A673 (cell line): ENCODE results near the gene GPR137C.

Source experiments
- EZH2 ChIP-seq: fragments of 200-600 bp; sonication (generic); IDR thresholded peaks from 2 replicates; pipeline ENCODE4 v1.6.1; 2017; ENCODE audit warnings: borderline replicate concordance, low read depth, mild to moderate bottlenecking, mixed read lengths, antibody characterized with exemption, low read length; ENCODE audit not compliant: poor library complexity, severe bottlenecking
- TF ChIP-seq, protein P1 (sequence below): fragments of 300-800, 200-600 bp; sonication (generic); conservative IDR thresholded peaks from 2 replicates; pipeline ENCODE4 v1.5.1; 2017; ENCODE audit warnings: low read depth, mild to moderate bottlenecking, antibody characterized with exemption, low read length, moderate library complexity, mixed read lengths

DNA sequence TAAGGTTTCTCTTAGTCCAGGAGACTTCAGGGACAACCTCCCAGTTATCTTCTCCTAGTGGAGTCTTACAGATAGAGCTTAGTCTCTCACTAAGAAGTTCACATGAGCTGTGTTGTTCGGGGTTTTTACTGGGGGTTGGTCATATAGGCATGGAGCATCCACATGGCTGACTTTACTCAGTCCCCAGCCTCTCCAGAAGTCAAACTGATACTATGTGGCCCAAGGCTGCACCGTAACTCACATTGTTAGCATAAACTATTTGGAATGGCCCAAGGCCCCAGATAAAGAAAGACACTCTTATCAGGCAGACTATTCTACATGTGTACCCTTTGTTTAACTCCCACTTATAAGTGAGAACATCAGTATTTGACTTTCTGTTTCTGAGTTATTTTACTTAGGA lies 23.2 kb downstream of the GPR137C start:
- TF ChIP-seq, protein P1, sequence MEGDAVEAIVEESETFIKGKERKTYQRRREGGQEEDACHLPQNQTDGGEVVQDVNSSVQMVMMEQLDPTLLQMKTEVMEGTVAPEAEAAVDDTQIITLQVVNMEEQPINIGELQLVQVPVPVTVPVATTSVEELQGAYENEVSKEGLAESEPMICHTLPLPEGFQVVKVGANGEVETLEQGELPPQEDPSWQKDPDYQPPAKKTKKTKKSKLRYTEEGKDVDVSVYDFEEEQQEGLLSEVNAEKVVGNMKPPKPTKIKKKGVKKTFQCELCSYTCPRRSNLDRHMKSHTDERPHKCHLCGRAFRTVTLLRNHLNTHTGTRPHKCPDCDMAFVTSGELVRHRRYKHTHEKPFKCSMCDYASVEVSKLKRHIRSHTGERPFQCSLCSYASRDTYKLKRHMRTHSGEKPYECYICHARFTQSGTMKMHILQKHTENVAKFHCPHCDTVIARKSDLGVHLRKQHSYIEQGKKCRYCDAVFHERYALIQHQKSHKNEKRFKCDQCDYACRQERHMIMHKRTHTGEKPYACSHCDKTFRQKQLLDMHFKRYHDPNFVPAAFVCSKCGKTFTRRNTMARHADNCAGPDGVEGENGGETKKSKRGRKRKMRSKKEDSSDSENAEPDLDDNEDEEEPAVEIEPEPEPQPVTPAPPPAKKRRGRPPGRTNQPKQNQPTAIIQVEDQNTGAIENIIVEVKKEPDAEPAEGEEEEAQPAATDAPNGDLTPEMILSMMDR, result no peak
- TF ChIP-seq EZH2, result no peak
